ENCODE results near the gene CAV1.

Gene CAV1

DNA sequence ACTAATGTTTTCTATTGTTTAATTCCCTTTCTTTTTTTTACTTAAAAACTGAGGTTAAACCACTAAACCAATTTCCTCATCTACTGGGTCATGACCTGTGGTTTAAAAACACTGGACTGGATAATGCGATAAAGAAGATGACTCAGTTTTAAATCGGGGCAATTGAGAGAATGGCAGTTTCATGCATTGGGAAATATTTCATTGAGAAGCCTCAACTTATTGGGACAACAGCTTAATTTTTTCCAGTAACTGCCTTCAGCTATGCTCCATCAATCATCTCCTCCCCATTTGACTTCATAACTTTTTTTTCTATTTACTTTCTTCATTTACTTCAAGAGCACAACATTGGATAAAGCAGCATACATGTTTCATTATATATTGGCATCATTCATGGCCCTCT lies 85.4 kb downstream of the CAV1 start:
- H3K27me3 ChIP-seq (ENCODE audit: control insufficient read depth, insufficient read depth, low read length): no peaks in the 10 kb centered on the region
- no peak overlapping the region for H3K9ac ChIP-seq (ENCODE audit: low read length)
- no peak overlapping the region for H3K27ac ChIP-seq (ENCODE audit: low read length)
- no peaks in the 10 kb centered on the region for H3K9me3 ChIP-seq (ENCODE audit: control insufficient read depth, low read depth, low read length)
- peaks cover 8% of the 10 kb centered on the region for H3K4me1 ChIP-seq (ENCODE audit: control insufficient read depth, low read depth, low read length)
- no peaks in the 10 kb centered on the region for H3K36me3 ChIP-seq (ENCODE audit: control insufficient read depth, low read depth, low read length)
- no peak overlapping the region for H3K4me3 ChIP-seq (ENCODE audit: low read length)

DNA sequence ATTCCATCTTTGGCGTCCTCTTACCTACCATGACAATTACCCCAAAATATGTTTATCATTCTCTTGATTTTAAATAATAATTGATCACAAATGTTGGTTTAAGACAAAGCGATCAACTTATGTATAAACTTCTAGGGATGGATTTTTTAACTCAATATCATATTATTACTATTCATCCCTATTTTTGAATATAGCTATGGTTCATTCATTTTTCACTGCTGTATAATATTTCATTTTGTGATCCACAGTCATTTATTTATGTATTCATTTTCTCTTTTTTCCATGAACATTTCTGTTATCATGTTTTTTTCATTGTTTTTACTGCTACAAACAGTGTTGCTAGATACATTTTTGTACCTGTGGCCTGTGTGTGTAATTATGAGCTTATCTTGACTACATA lies 85.9 kb downstream of the CAV1 start:
- Histone ChIP-seq H3K9ac (ENCODE audit: low read length) (no peak overlapping the region), H3K4me1 (ENCODE audit: control insufficient read depth, low read depth, low read length) (peaks cover 14% of the 10 kb centered on the region), H3K36me3 (ENCODE audit: control insufficient read depth, low read depth, low read length) (no peaks in the 10 kb centered on the region), H3K4me3 (ENCODE audit: low read length) (no peak overlapping the region), H3K27me3 (ENCODE audit: control insufficient read depth, insufficient read depth, low read length) (no peaks in the 10 kb centered on the region), H3K9me3 (ENCODE audit: control insufficient read depth, low read depth, low read length) (no peaks in the 10 kb centered on the region), H3K27ac (ENCODE audit: low read length) (no peak overlapping the region)
